GM18858 (cell line): Measurements from ENCODE around the gene DPH7.
"Not testable (repeated sequence)": the region's sequence is repeated elsewhere in the genome, so short reads cannot be mapped to it uniquely, and the experiment has no call there.

ENCODE experiments used
- ATAC-seq: cut with Tn5 transposase; IDR thresholded peaks from one replicate; pipeline ENCODE4 v1.9.1; 2021; ENCODE audit not compliant: unreplicated experiment

DPH7 gene

GRCh38 chr9:137606734-137607138 lies 28.0 kb upstream of the DPH7 start:
- ATAC-seq, result no peak

GRCh38 chr9:137606005-137606621 lies 27.4 kb upstream of the DPH7 start:
- ATAC-seq, result no peak

- no peak for ATAC-seq
Measured at GRCh38 chr9:137605121-137606004, 26.6 kb upstream of the DPH7 start, which contains the start of gene ARRDC1. ARRDC1 (plus strand) TSS chr9:137605686; CDS start chr9:137605718, 32 bp downstream.

- ATAC-seq, result no peak
Measured at GRCh38 chr9:137604345-137605086, 25.8 kb upstream of the DPH7 start.

- ATAC-seq, result no peak
Measured at GRCh38 chr9:137603879-137604278, 25.2 kb upstream of the DPH7 start.

GRCh38 chr9:137602661-137603060 lies 23.9 kb upstream of the DPH7 start:
- ATAC-seq, result no peak

- ATAC-seq, result no peak
Measured at GRCh38 chr9:137598943-137599342, 20.2 kb upstream of the DPH7 start.

- ATAC-seq, result not testable (repeated sequence)
Measured at GRCh38 chr9:137596577-137596976, 17.9 kb upstream of the DPH7 start.

- no peak for ATAC-seq
Measured at GRCh38 chr9:137593176-137593575, 14.5 kb upstream of the DPH7 start.

GRCh38 chr9:137592767-137593166 lies 14.0 kb upstream of the DPH7 start:
- no peak for ATAC-seq

- peak; percentile 71 for ATAC-seq
Measured at GRCh38 chr9:137590469-137591383, 12.0 kb upstream of the DPH7 start, which contains the start of gene ZMYND19. ZMYND19 (minus strand) TSS chr9:137590512; CDS start chr9:137590263, 249 bp downstream.

- ATAC-seq, result peak; percentile 16
Measured at GRCh38 chr9:137590123-137590468, 11.4 kb upstream of the DPH7 start.

- peak; percentile 3 for ATAC-seq
Measured at GRCh38 chr9:137589441-137590122, 10.9 kb upstream of the DPH7 start.

GRCh38 chr9:137588891-137589290 lies 10.2 kb upstream of the DPH7 start:
- ATAC-seq, result no peak

GRCh38 chr9:137588311-137588710 lies 9.6 kb upstream of the DPH7 start:
- no peak for ATAC-seq

- ATAC-seq, result no peak
Measured at GRCh38 chr9:137586854-137587253, 8.1 kb upstream of the DPH7 start.

- no peak for ATAC-seq
Measured at GRCh38 chr9:137583957-137584356, 5.2 kb upstream of the DPH7 start.

- no peak for ATAC-seq
Measured at GRCh38 chr9:137583347-137583746, 4.6 kb upstream of the DPH7 start.

- ATAC-seq, result no peak
Measured at GRCh38 chr9:137582286-137582860, 3.6 kb upstream of the DPH7 start.
